ENCODE data around the gene VPS13D. TPM values are rescaled to one million over a fixed set of nuclear protein-coding genes. Genes with fewer than 3 reads are reported as not detected.

Gene VPS13D
- total and polyA plus RNA-seq, 10 of the 15 experiments (the other 5 are each of a cell fraction or from before 2014, with no cell fraction given), result 1.4 to 16.9 (median 8.5) TPM

DNA sequence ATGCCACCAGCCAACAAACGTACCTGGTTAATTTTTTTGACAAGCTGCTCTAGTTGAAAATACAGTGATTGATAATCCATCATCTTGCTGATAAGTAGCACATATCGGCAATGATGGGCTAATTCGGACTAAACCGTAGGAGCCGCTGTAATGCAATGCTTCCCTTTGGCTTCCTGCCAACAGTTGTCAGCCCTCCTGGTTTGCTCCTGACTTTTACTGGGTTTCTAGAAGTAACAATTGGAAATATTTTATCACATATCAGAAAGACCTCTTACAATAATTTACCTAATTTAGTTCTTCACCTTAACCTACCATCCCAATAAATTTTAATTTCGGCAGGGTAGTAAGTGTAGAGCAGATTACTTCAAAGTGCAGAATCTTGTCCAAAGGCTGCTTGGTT is 239.7 kb downstream of the VPS13D start:
- no peak overlapping the region for H3K4me2 ChIP-seq (ENCODE audit: control insufficient read depth, insufficient read depth)
- CTCF ChIA-PET, result no interaction called here
- H3K4me1 ChIP-seq (ENCODE audit: control insufficient read depth, insufficient read depth, low read length), result no peaks in the 10 kb centered on the region
- in situ Hi-C loops (cut with MboI) (no loop called here), intact Hi-C loops (cut with micrococcal nuclease; ENCODE audit: unreplicated experiment) (no loop called here)
- ATAC-seq, result no peak
- no peak overlapping the region for H3K9ac ChIP-seq (ENCODE audit: control insufficient read depth, insufficient read depth, low read length)
- peaks cover 1% of the 10 kb centered on the region; the same call in 1 of the 3 replicates for H3K9me3 ChIP-seq (replicated peaks; ENCODE audit: control insufficient read depth, insufficient read depth, low read length)
- WGBS (ENCODE audit: insufficient coverage, insufficient replicate concordance, low lambda C conversion rate, missing lambda C conversion rate), result 96% methylated on average over 6 of the region's 6 CpGs
- H3K79me2 ChIP-seq (ENCODE audit: control insufficient read depth, insufficient read depth, low read length), result no peaks in the 10 kb centered on the region
- H3K36me3 ChIP-seq (ENCODE audit: control insufficient read depth in 2 of 2, insufficient read depth in 2 of 2, low read length in 1 of 2), result no peaks in the 10 kb centered on the region
- no peak overlapping the region for H3K4me3 ChIP-seq
- DNase-seq (ENCODE audit: low read depth, low spot score), result no peak
- no peak for FAIRE-seq
- SMC1A ChIA-PET (ENCODE audit: uncharacterized antibody, unreplicated experiment), result no interaction called here
- RAD21 ChIA-PET (ENCODE audit: unreplicated experiment), result no interaction called here
- no peak overlapping the region for H2AFZ ChIP-seq (ENCODE audit: control insufficient read depth, low read depth, low read length)
- no peak overlapping the region for H3K27ac ChIP-seq (ENCODE audit: control insufficient read depth, insufficient read depth)
- no TSS peak for BruUV-seq (replicated peaks)
- POLR2A ChIA-PET, result no interaction called here
- H3K27me3 ChIP-seq (replicated peaks in 1 of 2; ENCODE audit: control insufficient read depth in 2 of 2, insufficient read depth in 2 of 2, low read length in 1 of 2), result no peaks in the 10 kb centered on the region
- no peaks in the 10 kb centered on the region for H4K20me1 ChIP-seq (ENCODE audit: control insufficient read depth, insufficient read depth)
- TF ChIP-seq, protein P1, sequence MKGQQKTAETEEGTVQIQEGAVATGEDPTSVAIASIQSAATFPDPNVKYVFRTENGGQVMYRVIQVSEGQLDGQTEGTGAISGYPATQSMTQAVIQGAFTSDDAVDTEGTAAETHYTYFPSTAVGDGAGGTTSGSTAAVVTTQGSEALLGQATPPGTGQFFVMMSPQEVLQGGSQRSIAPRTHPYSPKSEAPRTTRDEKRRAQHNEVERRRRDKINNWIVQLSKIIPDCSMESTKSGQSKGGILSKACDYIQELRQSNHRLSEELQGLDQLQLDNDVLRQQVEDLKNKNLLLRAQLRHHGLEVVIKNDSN (IDR thresholded peaks at IDR 0.05; ENCODE audit: borderline replicate concordance, extremely low read length, insufficient read depth, low read depth, low read length), result no peak
- TF ChIP-seq, protein P2, sequence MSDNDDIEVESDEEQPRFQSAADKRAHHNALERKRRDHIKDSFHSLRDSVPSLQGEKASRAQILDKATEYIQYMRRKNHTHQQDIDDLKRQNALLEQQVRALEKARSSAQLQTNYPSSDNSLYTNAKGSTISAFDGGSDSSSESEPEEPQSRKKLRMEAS (IDR thresholded peaks at IDR 0.05; ENCODE audit: low read depth, low read length), result no peak
- TF ChIP-seq JUND (IDR thresholded peaks at IDR 0.05; ENCODE audit: low read depth, low read length), result no peak
- TF ChIP-seq, protein P3, sequence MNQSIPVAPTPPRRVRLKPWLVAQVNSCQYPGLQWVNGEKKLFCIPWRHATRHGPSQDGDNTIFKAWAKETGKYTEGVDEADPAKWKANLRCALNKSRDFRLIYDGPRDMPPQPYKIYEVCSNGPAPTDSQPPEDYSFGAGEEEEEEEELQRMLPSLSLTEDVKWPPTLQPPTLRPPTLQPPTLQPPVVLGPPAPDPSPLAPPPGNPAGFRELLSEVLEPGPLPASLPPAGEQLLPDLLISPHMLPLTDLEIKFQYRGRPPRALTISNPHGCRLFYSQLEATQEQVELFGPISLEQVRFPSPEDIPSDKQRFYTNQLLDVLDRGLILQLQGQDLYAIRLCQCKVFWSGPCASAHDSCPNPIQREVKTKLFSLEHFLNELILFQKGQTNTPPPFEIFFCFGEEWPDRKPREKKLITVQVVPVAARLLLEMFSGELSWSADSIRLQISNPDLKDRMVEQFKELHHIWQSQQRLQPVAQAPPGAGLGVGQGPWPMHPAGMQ (IDR thresholded peaks at IDR 0.05; ENCODE audit: borderline replicate concordance), result no peak
- no peak for TF ChIP-seq ASH2L (IDR thresholded peaks at IDR 0.05; ENCODE audit: borderline replicate concordance, low read depth)
- no peak for TF ChIP-seq CHD1 (IDR thresholded peaks at IDR 0.05; ENCODE audit: low read depth, low read length)
- no peak for TF ChIP-seq CREM (IDR thresholded peaks at IDR 0.05; ENCODE audit: low read depth)
- TF ChIP-seq SREBF1 (IDR thresholded peaks at IDR 0.05; ENCODE audit: low read length), result no peak
- no peak for TF ChIP-seq MEF2B (IDR thresholded peaks at IDR 0.05; ENCODE audit: partially characterized antibody, poor library complexity, severe bottlenecking)
- TF ChIP-seq, protein P4, sequence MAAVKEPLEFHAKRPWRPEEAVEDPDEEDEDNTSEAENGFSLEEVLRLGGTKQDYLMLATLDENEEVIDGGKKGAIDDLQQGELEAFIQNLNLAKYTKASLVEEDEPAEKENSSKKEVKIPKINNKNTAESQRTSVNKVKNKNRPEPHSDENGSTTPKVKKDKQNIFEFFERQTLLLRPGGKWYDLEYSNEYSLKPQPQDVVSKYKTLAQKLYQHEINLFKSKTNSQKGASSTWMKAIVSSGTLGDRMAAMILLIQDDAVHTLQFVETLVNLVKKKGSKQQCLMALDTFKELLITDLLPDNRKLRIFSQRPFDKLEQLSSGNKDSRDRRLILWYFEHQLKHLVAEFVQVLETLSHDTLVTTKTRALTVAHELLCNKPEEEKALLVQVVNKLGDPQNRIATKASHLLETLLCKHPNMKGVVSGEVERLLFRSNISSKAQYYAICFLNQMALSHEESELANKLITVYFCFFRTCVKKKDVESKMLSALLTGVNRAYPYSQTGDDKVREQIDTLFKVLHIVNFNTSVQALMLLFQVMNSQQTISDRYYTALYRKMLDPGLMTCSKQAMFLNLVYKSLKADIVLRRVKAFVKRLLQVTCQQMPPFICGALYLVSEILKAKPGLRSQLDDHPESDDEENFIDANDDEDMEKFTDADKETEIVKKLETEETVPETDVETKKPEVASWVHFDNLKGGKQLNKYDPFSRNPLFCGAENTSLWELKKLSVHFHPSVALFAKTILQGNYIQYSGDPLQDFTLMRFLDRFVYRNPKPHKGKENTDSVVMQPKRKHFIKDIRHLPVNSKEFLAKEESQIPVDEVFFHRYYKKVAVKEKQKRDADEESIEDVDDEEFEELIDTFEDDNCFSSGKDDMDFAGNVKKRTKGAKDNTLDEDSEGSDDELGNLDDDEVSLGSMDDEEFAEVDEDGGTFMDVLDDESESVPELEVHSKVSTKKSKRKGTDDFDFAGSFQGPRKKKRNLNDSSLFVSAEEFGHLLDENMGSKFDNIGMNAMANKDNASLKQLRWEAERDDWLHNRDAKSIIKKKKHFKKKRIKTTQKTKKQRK (IDR thresholded peaks at IDR 0.05; ENCODE audit: low read depth, low read length), result no peak
- no peak for TF ChIP-seq SIX5 (IDR thresholded peaks at IDR 0.05; ENCODE audit: low read depth, low read length, severe bottlenecking)
- TF ChIP-seq NFYB (IDR thresholded peaks at IDR 0.05; ENCODE audit: insufficient read depth, low read depth, low read length), result no peak
- TF ChIP-seq HDAC6 (IDR thresholded peaks at IDR 0.05; ENCODE audit: unreplicated experiment), result no peak
- TF ChIP-seq, protein P5, sequence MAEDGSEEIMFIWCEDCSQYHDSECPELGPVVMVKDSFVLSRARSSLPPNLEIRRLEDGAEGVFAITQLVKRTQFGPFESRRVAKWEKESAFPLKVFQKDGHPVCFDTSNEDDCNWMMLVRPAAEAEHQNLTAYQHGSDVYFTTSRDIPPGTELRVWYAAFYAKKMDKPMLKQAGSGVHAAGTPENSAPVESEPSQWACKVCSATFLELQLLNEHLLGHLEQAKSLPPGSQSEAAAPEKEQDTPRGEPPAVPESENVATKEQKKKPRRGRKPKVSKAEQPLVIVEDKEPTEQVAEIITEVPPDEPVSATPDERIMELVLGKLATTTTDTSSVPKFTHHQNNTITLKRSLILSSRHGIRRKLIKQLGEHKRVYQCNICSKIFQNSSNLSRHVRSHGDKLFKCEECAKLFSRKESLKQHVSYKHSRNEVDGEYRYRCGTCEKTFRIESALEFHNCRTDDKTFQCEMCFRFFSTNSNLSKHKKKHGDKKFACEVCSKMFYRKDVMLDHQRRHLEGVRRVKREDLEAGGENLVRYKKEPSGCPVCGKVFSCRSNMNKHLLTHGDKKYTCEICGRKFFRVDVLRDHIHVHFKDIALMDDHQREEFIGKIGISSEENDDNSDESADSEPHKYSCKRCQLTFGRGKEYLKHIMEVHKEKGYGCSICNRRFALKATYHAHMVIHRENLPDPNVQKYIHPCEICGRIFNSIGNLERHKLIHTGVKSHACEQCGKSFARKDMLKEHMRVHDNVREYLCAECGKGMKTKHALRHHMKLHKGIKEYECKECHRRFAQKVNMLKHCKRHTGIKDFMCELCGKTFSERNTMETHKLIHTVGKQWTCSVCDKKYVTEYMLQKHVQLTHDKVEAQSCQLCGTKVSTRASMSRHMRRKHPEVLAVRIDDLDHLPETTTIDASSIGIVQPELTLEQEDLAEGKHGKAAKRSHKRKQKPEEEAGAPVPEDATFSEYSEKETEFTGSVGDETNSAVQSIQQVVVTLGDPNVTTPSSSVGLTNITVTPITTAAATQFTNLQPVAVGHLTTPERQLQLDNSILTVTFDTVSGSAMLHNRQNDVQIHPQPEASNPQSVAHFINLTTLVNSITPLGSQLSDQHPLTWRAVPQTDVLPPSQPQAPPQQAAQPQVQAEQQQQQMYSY (CRISPR knock-in tag; IDR thresholded peaks at IDR 0.05), result no peak
